PC-9 (cell line): ENCODE results near the gene POLR1G.

Source experiments
- CTCF ChIP-seq: fragments of 200-600 bp; sonication (generic); conservative IDR thresholded peaks from 2 replicates; pipeline ENCODE4 v1.6.1; 2017; ENCODE audit warnings: mixed run types, antibody characterized with exemption, mild to moderate bottlenecking, moderate library complexity
- EZH2 ChIP-seq: fragments of 200-600 bp; sonication (generic); IDR thresholded peaks from 2 replicates; pipeline ENCODE4 v1.8.0; 2017; ENCODE audit warnings: antibody characterized with exemption, low read depth

- TF ChIP-seq CTCF (no peak), EZH2 (no peak)
Observed at GRCh38 chr19:45451850-45452387, 45.5 kb downstream of the POLR1G start.
